ENCODE results near the gene CCDC15.

- no peak for TF ChIP-seq CTCF (IDR thresholded peaks at IDR 0.05)
- no peak for TF ChIP-seq POLR2A (IDR thresholded peaks at IDR 0.05)
Observed at GRCh38 chr11:124937336-124937935, 16.6 kb upstream of the CCDC15 start.
